HG02759 (cell line): Measurements from ENCODE around the gene INSIG1.
A peak's percentile ranks its signal among the peaks of the same experiment; 100 is the strongest.

ENCODE experiments used
- ATAC-seq: cut with Tn5 transposase; IDR thresholded peaks from one replicate; pipeline ENCODE4 v1.9.1; 2021; ENCODE audit warnings: mild to moderate bottlenecking, moderate library complexity; ENCODE audit not compliant: unreplicated experiment

INSIG1 gene

DNA sequence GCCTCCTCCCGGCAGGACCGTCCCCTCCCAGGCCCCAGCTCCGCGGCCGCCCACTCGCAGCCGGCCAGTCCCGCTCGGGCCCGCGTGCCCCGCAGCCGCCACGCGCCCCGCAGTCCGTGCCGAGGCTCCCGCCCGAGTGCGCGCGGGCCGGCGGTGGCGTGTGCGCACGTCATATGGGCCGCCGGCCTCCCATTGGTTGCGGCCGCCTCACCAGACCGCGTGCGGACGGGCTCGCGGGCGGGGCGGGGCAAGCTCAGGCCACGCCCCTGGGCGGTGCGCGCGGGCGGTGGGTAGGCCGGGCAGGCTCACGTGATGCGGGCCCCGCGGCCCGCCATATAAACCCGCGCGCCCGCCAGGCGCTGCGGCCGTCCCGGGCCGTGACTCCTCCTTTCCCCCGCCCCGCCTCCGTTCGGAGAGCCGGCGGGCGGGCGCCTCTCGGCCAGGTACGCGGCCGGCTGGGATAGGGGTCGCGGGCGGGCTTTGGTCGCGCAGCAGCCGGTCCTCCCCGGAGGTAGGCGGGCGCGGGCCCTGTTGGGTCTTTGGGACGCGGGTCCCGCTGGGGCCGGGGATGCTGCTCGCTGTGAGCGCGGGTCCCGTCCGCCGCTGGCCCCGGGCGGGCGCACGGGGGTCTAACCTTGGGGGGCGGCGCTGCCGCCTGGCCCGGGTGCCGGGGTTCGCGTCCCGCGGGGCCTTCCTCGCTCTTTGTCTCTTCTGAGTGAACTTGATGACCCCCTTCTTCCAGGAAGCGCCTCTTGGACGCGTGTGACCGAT, at the start of gene INSIG1:
TSS of gene INSIG1 (plus strand) at position 362 of the 771 bp plus-strand sequence. CDS start at position 770, 408 bp downstream.
- ATAC-seq, result peak; percentile 64

DNA sequence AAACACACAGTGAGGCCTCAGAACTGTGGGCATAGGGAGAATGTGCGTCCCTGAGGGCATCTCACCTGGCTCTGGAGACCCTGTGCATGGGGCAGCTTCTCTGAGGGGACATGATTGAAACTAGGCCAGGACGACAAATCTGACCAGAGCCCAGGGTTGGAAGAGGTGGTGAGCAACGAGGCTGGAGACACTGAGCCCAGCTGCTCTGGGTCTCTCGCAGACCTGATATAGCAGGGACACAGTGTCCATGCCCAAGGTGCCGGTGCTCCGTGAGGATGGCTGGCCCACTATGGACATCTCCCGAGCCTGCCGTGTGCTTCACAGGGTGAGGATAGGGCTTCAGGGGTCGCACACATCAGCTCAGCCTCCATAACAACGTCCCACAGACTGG, 49.3 kb upstream of the INSIG1 start:
- no peak for ATAC-seq

DNA sequence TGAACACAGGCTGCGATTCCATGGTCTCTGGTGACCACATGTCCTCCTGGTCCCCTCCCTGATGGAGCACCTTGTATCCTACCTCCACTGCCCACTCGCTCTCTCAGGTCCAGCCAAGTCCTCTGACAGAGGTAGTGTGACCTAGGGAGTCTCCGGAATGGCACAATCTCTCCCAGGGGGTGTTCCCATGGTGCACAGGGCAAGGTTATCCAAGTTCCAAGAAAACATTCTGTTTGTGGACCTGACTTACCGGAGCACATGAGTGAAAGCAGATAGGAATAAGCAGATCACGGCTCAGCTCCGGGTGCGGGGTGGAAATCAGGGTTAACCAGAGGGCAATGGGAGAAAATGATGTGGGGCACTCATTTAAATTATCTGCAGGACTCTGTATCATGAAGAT, 45.8 kb upstream of the INSIG1 start:
- no peak for ATAC-seq

DNA sequence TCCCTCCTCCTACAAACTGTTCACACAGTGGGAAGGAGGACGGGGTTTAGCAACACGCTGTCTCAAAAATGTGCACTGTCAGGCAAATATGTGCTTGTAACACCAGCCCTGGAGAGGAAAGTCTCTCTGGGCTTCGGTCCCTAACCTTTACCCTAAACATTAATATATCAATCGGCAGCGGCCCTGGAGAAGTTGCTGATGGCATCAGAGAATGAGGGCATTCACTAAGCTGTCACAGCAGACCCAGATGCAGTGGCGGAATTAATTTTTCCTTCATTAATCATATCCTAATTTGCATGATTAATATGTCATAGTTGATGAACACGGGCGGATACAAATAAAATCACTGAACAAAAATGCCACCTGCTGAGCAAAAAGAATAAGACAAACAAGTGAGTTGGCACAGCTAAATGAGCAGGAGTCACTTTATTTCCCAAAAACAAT, 45.2 kb upstream of the INSIG1 start:
- ATAC-seq, result no peak

DNA sequence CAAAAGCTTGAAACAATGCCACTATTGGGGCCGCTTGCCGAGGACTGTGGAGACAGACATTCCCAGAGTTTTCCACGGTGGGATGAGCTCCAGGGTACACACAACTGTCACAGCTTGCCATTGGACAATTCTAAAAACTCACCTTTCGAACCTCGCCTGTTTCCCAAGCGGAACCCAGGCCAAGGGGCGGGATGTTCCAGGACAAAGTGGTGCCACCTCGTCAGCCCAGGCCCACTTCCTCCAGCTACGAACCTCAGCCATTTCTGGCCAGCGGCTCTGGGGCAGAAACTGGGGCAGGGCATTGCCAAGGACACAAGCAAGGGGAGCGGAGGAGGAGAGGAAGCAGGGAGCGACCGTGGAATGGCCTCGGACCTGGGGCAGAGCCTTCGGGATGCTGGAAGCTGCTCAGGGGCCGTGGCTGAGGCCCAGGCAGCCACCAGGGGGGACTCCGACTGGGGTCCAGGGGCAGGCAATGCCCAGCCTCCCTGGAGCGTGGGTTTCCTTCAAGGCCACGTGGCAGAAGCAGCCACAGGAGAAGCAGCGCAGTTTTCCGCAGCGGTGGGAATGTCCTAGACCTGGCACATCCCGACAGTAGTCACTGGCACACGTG, 44.7 kb upstream of the INSIG1 start:
- ATAC-seq, result no peak

DNA sequence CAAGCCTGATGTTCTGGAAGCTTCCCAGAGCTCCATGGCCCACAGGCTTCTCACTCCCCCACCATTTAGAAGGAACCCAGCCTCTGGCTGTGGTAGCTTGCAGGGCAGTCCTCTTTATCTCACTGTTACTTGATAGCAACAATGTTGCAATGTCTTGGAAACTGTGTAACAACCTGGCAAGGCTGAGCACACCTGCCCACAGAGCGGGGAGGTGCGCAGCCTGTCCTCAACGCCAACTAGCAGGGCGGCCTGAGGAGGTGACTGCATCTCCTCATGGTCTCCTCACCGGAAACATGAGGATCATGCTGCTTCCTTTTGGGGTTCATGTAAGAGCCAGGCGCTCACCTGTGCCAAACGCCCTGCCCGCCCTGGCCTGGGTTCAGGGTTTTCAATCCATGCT, 43.7 kb upstream of the INSIG1 start:
- ATAC-seq, result no peak

DNA sequence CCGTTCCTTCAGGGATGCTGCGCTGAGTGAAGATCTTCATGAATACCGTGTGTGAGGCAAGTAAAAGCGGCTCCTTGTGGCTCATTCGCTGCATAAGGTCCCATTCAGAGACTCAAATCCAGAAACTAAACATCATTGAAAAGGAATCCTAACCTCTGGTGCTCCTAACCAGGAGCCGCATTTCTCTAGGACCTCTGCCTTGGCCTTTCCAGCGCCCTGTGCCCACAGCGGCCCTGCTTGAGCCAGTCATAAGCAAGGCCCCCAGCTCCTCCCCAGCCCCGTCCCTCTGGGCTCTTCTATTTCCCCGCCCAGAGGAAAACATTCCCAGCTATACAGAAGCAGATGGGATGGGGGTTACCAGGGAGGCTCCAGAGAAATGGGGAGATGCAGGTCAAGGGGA, 42.6 kb upstream of the INSIG1 start:
- ATAC-seq, result no peak

DNA sequence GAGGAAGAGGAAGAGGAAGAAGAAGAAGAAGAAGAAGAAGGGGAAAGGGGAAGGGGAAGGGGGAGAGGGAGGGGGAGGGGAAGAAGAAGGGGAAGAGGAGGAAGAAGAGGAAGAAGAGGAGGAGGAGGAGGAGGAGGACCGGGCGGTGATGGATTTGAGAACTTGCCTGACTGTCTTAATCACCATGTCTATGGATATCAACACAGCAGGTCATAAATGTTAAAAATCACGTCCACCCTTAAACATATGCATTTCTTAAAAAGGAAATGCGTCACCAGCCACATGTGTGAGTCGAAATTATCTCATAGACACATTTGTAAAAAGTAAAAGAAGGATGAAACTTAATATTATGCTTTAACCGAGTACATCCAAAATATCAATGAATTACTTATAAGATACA, 42.1 kb upstream of the INSIG1 start:
- no peak for ATAC-seq

DNA sequence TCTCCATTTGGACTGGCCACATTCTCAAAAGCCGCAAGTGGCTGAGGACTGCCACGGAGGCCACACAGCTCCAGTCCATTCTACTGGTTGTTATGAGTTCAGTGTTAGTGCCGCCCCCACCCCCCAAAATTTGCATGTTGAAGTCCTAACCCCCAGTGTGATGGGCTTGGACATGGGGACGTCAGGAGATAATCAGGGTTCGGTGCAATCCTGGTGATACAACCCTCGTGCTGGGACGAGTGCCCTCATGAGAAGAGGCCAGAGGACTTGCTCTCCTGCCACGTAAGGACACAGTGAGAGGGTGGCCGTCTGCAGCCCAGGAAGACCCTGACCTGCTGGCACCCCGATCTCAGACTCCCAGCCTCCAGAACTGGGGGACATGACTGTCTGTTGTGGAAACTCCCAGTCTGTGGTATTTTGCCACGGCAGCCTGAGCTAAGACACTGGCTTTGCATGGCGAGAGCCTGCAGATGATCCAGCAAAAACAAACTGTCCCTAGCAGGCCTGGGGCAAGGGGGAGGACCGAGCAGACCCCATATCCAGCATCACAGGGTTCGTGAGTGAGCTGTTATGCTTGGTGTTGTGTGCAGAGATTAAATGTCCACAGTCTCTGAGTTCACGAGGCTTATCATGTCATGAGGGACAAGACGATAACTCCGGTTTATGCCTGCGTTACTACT, 41.5 kb upstream of the INSIG1 start:
- ATAC-seq, result no peak

DNA sequence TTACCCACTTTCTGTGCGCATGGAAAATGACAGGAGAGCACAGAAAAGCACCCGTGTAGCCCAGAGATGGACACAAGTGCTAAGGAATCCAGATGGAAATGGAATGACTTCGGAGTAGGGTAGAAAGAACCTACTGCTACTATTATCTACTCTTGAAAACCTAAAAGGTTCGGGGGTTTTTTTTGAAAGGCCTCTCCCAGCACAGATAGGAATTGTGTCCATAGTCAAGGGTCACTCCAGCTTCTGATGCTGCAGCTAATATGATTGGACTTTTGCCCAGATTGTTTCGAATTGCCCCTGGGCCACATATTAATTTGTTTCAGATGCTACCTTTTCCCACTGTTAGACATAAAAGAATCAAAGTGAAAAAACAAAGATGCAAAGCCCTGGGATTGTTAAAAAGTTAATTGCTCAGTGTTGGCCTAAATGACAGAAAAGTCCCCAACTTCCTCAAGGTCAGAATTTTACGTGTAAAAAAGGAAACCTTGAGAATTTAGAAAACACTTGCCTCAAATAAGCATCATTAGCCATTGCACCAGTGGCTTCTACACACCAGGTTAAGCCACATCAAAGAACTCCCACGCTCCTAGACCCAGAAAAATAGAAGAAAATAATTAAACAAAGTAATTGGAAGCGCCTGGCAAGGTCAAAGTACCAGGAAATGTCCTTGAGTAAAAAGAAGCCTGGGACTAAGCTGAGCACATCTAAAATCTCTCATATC, 40.8 kb upstream of the INSIG1 start:
- ATAC-seq, result no peak

DNA sequence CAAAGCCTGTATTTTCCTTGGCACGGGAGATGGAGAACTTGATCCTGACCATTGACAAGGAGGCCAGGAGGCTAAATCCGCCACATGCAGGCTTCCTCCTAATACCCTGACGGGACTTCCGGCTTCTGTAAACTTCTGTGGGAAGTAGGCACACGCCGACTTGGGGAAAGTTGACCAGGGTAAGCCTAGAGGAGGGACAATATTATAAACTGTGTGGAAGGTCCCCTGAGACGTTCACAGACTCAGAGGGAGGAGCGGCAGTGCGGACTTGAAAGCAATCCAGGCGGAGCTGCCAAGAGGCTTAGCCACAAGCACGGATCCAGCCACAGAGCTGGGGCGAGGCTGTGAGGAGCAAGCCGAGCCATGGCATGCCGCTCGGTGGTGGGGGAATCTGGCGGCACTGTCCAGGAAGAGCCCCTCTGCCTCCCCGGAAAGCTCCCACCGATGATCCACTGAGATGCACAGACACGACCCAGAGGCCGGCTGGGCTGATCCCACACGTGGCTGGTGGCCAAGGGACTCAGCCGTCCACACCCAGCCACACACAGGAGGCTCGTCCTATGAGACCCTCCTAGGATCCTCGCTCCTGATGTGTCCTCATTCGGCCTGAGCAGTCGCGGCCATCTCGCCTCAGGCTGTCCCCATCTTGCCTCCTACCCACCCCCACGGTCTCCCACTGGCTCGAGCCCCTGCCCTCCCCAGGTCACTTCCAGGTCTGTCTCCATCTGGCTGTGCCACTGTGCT, 40.0 kb upstream of the INSIG1 start:
- ATAC-seq, result no peak

DNA sequence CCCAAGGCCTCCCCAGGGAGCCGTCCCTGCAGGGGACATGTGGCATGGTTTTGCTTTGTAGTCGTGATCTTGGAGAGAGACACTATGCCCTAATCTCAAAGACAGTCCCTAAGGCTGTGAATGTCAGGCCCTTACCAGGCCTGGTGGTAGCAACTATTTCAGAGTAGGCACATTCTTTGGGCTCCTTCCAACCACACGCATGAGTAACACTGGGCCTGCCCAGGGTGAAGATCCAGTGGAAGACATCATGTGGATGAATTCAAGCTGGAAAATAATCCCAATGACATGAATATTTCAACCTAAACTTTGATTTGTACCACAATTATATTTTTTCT, 39.5 kb upstream of the INSIG1 start:
- ATAC-seq, result no peak

DNA sequence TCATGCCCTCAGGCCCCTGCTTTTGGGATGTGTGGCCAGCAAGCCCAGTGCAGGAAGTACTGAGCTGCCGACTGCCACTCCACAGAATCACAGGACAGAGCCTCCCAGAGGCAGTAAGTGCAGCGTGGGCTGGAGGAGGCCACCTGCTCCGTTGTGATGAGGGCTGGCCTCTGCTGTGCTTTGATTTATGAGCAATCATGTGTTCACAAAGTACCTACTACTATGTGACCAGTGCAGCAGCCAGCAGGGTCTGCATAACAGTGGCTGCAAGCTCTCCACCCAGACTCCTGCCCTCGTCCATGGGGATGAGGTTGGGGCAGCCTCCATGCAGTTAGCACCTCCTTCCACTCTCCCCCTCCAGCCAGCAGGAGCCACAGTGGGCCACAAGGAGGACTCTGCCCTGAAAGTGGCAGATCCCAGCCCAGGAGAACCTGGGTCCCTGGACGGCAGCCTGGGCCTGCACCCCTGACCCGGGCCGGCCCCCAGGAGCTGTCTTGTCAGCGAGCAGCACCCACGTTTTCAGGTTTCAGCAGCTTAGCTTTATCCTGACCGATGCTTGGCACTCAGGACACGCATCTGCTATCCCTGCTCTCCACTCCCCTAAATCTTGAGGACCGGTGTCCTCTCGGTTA, 37.7 kb upstream of the INSIG1 start:
- no peak for ATAC-seq

DNA sequence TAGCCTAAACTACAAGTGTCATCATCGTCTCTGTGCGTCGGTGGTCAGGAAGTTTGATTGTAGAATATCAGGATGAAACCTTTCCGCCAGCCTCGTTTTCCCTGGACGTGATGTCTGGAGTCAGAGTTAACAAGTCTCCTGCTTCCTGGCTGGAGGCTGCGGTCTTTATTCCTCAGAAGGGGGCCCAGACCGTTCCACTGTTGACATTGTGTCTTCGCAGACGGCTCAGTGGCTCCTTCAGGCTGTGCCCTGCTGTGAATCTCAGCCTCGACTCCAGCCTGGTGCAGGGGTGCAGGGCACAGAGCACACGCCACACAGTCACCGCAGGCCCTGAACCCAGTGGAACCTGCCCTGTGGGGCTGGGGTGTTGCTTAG, 37.2 kb upstream of the INSIG1 start:
- ATAC-seq, result no peak

DNA sequence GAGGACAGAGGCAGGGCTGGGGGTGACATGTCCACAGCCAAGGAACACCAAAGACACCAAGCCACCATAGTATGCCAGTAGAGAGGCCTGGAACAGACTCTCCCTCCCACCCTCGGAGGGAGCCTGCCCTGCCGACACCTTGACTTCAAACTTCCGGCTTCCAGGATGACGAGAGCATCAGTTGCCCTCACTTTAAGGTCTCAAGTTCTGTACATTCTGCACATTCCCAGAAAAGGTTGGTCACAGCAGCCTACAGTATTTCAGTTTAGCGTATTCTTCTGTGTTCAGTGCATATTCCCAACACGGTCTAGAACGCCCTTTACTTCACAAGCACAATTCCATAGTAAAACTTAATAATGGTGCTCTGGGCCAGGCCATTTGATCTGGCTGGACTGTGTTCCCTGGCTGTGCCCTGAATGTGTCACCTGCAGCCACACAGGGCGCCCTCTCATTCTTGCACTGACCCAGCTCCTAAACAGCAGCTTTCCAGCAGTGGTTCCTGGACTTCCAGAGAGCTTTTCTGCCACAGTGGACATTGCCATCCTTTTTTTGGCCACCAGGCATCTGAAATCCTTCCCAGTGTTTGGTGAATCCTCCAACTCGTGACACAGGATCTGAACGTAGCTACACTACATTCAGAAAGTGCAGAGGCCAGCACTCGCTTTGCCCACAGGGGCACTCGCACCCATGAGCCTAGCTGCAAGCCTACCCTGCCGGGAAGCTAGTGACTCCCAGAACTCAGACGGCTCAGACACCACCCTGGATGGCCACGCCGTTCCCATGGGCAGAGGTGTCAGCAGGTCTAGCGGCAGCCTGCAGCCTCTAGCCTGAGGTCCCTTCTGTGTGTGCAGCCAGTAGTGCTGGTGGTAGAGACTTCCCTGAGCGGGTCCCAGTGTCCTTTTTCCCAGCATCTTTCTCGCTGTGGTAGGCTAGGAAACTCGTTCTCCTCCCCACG, 36.4 kb upstream of the INSIG1 start:
- ATAC-seq, result no peak

DNA sequence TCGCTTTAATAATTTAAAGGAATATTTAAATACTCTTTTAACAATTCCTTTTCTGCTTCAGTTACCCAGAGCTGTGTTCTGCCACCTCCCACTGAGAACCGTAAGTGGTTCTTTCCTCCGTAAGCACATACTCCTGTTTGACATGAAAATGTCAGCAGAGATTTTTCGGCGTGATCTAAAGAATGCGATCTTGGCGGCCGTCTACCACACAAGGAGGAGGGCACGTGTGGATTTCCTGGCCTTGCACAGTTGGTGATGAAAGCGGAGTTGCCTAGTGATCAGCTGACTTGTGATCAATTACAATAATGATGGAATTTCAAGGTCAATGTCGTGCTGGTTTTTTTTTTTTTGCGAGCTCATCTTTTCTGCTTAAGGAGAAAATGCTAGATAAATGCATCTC, 35.6 kb upstream of the INSIG1 start:
- no peak for ATAC-seq

DNA sequence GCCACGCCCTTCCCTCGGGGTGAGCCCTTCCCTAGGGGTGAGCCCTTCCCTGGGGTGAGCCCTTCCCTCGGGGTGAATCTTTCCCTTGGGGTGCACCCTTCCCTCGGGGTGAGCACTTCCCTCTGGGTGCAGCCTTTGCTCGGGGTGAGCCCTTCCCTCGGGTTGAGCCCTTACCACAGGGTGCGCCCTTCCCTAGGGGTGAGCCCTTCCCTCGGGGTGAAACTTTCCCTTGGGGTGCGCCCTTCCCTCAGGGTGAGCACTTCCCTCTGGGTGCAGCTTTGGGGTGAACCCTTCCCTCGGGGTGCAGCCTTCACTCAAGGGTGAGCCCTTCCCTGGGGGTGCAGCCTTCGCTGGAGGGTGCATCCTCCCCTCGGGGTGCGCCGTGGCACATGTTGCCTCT, 34.6 kb upstream of the INSIG1 start:
- ATAC-seq, result no peak

DNA sequence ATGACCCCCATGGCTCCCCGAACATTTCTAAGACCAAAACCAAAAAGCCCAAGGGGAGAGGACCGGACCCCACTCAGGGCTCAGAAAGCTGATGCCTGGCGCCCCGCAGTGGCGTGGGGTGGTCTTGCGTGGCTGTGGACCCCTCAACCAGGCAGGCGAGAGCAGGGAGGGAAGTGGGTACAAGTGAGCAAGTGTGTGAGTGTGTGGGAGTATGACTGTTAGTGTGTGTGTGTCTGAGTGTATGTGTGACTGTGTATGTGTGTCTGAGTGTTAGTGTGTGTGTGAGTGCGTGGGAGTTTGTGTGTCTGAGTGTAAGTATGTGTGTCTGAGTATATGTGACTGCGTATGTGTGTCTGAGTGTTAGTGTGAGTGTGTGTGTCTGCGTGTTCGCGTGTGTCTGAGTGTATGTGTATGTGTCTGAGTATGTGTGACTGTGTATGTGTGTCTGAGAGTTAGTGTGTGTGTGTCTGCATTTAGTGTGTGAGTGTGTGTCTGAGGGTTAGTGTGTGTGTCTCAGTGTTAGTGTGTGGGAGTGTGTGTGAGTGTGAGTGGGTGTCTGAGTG, 34.0 kb upstream of the INSIG1 start:
- no peak for ATAC-seq

DNA sequence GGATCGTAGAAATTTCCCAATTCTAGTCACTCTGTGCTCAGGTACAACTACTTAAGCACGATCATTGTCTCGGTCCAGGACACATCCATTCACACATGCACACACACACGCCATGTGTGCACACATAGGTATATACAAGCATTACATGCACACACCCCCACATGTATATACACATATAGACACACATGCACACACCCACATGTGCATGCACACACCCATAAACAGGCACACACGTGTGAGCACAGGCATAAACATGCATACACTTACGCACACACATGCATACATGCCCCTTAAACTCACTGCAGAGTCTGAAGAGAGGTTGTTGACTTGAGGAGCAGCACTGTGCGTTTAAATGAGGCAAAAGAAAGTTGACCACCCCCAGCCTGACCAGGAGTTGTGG, 32.5 kb upstream of the INSIG1 start:
- ATAC-seq, result no peak
